Measurements from ENCODE around the gene LPAR3.

DNA sequence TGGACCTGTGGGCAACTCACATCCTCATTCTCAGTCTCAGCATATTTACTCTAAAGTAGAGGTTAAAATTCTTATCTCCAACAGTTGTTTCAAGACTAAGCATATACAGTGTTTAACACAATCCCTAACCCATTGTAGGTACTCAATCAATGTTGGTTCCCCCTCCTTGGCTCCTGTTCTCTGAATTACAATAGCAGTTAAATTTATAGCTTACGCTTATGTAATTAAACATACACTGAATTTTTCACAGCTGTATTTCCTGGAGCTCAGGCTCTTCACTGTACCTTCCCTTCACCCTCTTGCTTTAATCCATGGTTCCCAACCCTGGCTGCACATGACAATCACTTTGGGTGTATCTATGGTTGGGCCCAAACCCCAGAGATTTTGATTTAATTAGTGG, 89.4 kb downstream of the LPAR3 start:
- no peak for TF ChIP-seq EZH2phosphoT487 (IDR thresholded peaks at IDR 0.05)
- TF ChIP-seq, protein P1, sequence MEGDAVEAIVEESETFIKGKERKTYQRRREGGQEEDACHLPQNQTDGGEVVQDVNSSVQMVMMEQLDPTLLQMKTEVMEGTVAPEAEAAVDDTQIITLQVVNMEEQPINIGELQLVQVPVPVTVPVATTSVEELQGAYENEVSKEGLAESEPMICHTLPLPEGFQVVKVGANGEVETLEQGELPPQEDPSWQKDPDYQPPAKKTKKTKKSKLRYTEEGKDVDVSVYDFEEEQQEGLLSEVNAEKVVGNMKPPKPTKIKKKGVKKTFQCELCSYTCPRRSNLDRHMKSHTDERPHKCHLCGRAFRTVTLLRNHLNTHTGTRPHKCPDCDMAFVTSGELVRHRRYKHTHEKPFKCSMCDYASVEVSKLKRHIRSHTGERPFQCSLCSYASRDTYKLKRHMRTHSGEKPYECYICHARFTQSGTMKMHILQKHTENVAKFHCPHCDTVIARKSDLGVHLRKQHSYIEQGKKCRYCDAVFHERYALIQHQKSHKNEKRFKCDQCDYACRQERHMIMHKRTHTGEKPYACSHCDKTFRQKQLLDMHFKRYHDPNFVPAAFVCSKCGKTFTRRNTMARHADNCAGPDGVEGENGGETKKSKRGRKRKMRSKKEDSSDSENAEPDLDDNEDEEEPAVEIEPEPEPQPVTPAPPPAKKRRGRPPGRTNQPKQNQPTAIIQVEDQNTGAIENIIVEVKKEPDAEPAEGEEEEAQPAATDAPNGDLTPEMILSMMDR (IDR thresholded peaks at IDR 0.05) = no peak
